GM12878 (cell line): ENCODE measurements around the gene RAC3. TPM values are rescaled to one million over a fixed set of nuclear protein-coding genes. Genes with fewer than 3 reads are reported as not detected.

ENCODE experiments used
- CBFB ChIP-seq: IDR thresholded peaks from 2 replicates; pipeline ENCODE4 v1.6.1; 2016; ENCODE audit warnings: antibody characterized with exemption, low read depth
- EGR1 ChIP-seq, 2 experiments: IDR thresholded peaks; 1 replicate in 1 of 2; 2 replicates in 1 of 2; pipeline ENCODE4 v1.6.1; 2011 to 2012; ENCODE audit warnings: low read depth in 2 of 2, low read length in 2 of 2, borderline replicate concordance in 1 of 2, mild to moderate bottlenecking in 1 of 2, moderate library complexity in 1 of 2
- HDAC6 ChIP-seq: fragments of 200-600 bp; sonication (generic); IDR thresholded peaks from one replicate; pipeline ENCODE4 v1.8.0; 2017; ENCODE audit warnings: antibody characterized with exemption; ENCODE audit not compliant: unreplicated experiment
- PAX8 ChIP-seq: fragments of 450-650 bp; IDR thresholded peaks from 2 replicates; pipeline ENCODE4 v1.6.1; 2017; ENCODE audit warnings: mild to moderate bottlenecking, moderate library complexity
- RAD51 ChIP-seq: fragments of 450-650 bp; IDR thresholded peaks from 2 replicates; pipeline ENCODE4 v1.6.1; 2016; ENCODE audit warnings: moderate library complexity, mild to moderate bottlenecking, inconsistent platforms
- RCOR1 ChIP-seq: conservative IDR thresholded peaks from 2 replicates; pipeline ENCODE4 v1.6.1; 2012; ENCODE audit warnings: low read depth, low read length, improper control_type of control experiment
- RUNX3 ChIP-seq: IDR thresholded peaks from 2 replicates; pipeline ENCODE4 v1.6.1; 2012; ENCODE audit warnings: low read length, inconsistent platforms
- SIX5 ChIP-seq: IDR thresholded peaks from 2 replicates; pipeline ENCODE4 v1.6.1; 2011; ENCODE audit warnings: mild to moderate bottlenecking, low read depth, low read length, moderate library complexity; ENCODE audit not compliant: severe bottlenecking
- TBL1XR1 ChIP-seq: IDR thresholded peaks from 2 replicates; pipeline ENCODE4 v1.6.1; 2012; ENCODE audit warnings: low read depth, low read length, improper control_type of control experiment
- polyA plus RNA-seq, 11 experiments: library from polyadenylated mRNA; depleted of rRNA in 4 of 11; unstranded in 6 of 11; stranded (reverse) in 5 of 11; fragments of >200 nt; fragmentation: Nextera tagmentation in 4 of 11; fragmentation: Illumina TruSeq in 1 of 11; extraction: Ambion mirVana in 4 of 11; extraction: Trizol in 1 of 11; gene quantifications; 1 replicate in 1 of 11; 2 replicates in 10 of 11; pipeline versions ENCODE4 v1.2.1 to v1.2.3, GENCODE V29; 2011 to 2016; ENCODE audit warnings: inconsistent platforms in 2 of 11, missing spikeins in 2 of 11, low read depth in 1 of 11
- total RNA-seq, 4 experiments: library from RNA; depleted of rRNA in 3 of 4; stranded (reverse); fragments of >200 nt in 3 of 4; fragmentation: Illumina TruSeq in 1 of 4; extraction: Trizol in 1 of 4; gene quantifications; 2 replicates each; pipeline versions ENCODE4 v1.2.1 to v1.2.3, GENCODE V29; 2013 to 2021
- TF ChIP-seq, protein P1 (sequence below): fragments of 450-650 bp; IDR thresholded peaks from 2 replicates; pipeline ENCODE4 v1.6.1; 2014; ENCODE audit warnings: mild to moderate bottlenecking
- TF ChIP-seq, protein P2 (sequence below): fragments of 450-650 bp; IDR thresholded peaks from 2 replicates; pipeline ENCODE4 v1.6.1; 2018; ENCODE audit warnings: borderline replicate concordance, mild to moderate bottlenecking; ENCODE audit not compliant: partially characterized antibody
- TF ChIP-seq, protein P3 (sequence below): IDR thresholded peaks from 2 replicates; pipeline ENCODE4 v1.6.1; 2011; ENCODE audit warnings: borderline replicate concordance, low read depth, mild to moderate bottlenecking, moderate library complexity, mixed read lengths, low read length; ENCODE audit not compliant: insufficient read depth; ENCODE audit errors: extremely low read length
- TF ChIP-seq, protein P4 (sequence below): IDR thresholded peaks from 2 replicates; pipeline ENCODE4 v1.6.1; 2012; ENCODE audit warnings: mild to moderate bottlenecking, low read depth, low read length
- TF ChIP-seq, protein P5 (sequence below): IDR thresholded peaks from 2 replicates; pipeline ENCODE4 v1.6.1; 2011; ENCODE audit warnings: mild to moderate bottlenecking, low read depth, low read length, moderate library complexity; ENCODE audit not compliant: insufficient replicate concordance
- TF ChIP-seq, protein P6 (sequence below): fragments of 450-650 bp; IDR thresholded peaks from 2 replicates; pipeline ENCODE4 v1.6.1; 2017; ENCODE audit warnings: mild to moderate bottlenecking, moderate library complexity

RAC3 gene
- total and polyA plus RNA-seq, 10 of the 15 experiments (the other 5 are each of a cell fraction or from before 2014, with no cell fraction given): 0.11 to 32.9 (median 6.7) TPM

DNA sequence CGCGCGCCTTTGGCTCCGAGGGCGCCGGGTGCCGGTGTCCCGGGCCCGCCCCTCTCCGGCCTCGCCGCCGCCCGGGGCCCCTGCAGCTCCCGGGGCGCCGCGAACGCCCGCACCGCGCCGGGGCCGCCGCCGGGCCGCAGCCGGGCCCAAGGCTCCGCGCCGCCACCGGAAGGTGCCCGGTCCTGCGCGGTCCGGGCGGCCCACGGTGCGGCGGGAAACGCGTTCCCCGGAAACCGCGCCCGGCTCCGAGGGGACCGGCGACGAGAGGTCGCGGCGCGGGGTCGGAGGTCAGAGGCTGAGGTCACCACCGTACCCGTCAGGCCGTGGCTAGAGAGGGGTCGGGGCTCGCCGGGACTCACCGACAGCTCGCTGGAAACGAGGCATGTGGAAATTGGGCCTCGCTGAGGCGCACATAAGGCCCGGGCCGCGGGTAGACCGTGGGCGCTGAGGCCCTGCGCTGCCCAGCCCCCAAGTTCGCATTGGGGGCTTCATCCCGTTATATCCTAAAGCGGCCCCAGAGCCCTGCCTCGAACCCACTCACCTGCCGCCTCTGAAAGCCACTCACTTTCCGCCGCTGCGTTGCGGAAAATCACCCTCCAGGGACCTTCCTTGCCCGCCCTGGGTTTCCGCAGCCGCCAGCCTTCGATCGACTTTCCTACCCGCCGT, 34.3 kb downstream of the RAC3 start, which contains the start of gene DUS1L (continued):
- peak; percentile 78 to 86 for TF ChIP-seq EGR1 (IDR thresholded peaks at IDR 0.05; ENCODE audit: borderline replicate concordance in 1 of 2, low read depth in 2 of 2, low read length in 2 of 2)
- TF ChIP-seq, protein P1, sequence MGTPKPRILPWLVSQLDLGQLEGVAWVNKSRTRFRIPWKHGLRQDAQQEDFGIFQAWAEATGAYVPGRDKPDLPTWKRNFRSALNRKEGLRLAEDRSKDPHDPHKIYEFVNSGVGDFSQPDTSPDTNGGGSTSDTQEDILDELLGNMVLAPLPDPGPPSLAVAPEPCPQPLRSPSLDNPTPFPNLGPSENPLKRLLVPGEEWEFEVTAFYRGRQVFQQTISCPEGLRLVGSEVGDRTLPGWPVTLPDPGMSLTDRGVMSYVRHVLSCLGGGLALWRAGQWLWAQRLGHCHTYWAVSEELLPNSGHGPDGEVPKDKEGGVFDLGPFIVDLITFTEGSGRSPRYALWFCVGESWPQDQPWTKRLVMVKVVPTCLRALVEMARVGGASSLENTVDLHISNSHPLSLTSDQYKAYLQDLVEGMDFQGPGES: 0 out of 2 replicates have a peak, but pooled peaks have one; percentile 27
- TF ChIP-seq RCOR1: 0 out of 2 replicates have a peak, but pooled peaks have one; percentile 66
- TF ChIP-seq TBL1XR1: peak; percentile 92
- no peak for TF ChIP-seq HDAC6
- TF ChIP-seq CBFB: no peak
- TF ChIP-seq, protein P2, sequence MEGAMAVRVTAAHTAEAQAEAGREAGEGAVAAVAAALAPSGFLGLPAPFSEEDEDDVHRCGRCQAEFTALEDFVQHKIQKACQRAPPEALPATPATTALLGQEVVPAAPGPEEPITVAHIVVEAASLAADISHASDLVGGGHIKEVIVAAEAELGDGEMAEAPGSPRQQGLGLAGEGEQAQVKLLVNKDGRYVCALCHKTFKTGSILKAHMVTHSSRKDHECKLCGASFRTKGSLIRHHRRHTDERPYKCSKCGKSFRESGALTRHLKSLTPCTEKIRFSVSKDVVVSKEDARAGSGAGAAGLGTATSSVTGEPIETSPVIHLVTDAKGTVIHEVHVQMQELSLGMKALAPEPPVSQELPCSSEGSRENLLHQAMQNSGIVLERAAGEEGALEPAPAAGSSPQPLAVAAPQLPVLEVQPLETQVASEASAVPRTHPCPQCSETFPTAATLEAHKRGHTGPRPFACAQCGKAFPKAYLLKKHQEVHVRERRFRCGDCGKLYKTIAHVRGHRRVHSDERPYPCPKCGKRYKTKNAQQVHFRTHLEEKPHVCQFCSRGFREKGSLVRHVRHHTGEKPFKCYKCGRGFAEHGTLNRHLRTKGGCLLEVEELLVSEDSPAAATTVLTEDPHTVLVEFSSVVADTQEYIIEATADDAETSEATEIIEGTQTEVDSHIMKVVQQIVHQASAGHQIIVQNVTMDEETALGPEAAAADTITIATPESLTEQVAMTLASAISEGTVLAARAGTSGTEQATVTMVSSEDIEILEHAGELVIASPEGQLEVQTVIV: peak; percentile 26
- TF ChIP-seq, protein P3, sequence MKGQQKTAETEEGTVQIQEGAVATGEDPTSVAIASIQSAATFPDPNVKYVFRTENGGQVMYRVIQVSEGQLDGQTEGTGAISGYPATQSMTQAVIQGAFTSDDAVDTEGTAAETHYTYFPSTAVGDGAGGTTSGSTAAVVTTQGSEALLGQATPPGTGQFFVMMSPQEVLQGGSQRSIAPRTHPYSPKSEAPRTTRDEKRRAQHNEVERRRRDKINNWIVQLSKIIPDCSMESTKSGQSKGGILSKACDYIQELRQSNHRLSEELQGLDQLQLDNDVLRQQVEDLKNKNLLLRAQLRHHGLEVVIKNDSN: peak; percentile 41
- no peak for TF ChIP-seq RAD51
- TF ChIP-seq, protein P4, sequence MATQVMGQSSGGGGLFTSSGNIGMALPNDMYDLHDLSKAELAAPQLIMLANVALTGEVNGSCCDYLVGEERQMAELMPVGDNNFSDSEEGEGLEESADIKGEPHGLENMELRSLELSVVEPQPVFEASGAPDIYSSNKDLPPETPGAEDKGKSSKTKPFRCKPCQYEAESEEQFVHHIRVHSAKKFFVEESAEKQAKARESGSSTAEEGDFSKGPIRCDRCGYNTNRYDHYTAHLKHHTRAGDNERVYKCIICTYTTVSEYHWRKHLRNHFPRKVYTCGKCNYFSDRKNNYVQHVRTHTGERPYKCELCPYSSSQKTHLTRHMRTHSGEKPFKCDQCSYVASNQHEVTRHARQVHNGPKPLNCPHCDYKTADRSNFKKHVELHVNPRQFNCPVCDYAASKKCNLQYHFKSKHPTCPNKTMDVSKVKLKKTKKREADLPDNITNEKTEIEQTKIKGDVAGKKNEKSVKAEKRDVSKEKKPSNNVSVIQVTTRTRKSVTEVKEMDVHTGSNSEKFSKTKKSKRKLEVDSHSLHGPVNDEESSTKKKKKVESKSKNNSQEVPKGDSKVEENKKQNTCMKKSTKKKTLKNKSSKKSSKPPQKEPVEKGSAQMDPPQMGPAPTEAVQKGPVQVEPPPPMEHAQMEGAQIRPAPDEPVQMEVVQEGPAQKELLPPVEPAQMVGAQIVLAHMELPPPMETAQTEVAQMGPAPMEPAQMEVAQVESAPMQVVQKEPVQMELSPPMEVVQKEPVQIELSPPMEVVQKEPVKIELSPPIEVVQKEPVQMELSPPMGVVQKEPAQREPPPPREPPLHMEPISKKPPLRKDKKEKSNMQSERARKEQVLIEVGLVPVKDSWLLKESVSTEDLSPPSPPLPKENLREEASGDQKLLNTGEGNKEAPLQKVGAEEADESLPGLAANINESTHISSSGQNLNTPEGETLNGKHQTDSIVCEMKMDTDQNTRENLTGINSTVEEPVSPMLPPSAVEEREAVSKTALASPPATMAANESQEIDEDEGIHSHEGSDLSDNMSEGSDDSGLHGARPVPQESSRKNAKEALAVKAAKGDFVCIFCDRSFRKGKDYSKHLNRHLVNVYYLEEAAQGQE: no peak
- TF ChIP-seq RUNX3: peak; percentile 77
- no peak for TF ChIP-seq PAX8
- TF ChIP-seq, protein P5, sequence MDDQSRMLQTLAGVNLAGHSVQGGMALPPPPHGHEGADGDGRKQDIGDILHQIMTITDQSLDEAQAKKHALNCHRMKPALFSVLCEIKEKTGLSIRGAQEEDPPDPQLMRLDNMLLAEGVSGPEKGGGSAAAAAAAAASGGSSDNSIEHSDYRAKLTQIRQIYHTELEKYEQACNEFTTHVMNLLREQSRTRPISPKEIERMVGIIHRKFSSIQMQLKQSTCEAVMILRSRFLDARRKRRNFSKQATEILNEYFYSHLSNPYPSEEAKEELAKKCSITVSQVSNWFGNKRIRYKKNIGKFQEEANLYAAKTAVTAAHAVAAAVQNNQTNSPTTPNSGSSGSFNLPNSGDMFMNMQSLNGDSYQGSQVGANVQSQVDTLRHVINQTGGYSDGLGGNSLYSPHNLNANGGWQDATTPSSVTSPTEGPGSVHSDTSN: peak; percentile 41
- peak; percentile 75 for TF ChIP-seq SIX5
- TF ChIP-seq, protein P6, sequence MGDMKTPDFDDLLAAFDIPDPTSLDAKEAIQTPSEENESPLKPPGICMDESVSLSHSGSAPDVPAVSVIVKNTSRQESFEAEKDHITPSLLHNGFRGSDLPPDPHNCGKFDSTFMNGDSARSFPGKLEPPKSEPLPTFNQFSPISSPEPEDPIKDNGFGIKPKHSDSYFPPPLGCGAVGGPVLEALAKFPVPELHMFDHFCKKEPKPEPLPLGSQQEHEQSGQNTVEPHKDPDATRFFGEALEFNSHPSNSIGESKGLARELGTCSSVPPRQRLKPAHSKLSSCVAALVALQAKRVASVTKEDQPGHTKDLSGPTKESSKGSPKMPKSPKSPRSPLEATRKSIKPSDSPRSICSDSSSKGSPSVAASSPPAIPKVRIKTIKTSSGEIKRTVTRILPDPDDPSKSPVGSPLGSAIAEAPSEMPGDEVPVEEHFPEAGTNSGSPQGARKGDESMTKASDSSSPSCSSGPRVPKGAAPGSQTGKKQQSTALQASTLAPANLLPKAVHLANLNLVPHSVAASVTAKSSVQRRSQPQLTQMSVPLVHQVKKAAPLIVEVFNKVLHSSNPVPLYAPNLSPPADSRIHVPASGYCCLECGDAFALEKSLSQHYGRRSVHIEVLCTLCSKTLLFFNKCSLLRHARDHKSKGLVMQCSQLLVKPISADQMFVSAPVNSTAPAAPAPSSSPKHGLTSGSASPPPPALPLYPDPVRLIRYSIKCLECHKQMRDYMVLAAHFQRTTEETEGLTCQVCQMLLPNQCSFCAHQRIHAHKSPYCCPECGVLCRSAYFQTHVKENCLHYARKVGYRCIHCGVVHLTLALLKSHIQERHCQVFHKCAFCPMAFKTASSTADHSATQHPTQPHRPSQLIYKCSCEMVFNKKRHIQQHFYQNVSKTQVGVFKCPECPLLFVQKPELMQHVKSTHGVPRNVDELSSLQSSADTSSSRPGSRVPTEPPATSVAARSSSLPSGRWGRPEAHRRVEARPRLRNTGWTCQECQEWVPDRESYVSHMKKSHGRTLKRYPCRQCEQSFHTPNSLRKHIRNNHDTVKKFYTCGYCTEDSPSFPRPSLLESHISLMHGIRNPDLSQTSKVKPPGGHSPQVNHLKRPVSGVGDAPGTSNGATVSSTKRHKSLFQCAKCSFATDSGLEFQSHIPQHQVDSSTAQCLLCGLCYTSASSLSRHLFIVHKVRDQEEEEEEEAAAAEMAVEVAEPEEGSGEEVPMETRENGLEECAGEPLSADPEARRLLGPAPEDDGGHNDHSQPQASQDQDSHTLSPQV: peak; percentile 57; the same call in 1 of the 2 replicates
